ENCODE data around the gene ABHD17C.

GRCh38 chr15:80732818-80733217, 37.7 kb downstream of the ABHD17C start:
- TF ChIP-seq EZH2 (IDR thresholded peaks at IDR 0.05; ENCODE audit: low read depth) (no peak), CTCF (conservative IDR thresholded peaks at IDR 0.05) (no peak)

All from PC-9 (cell line).